GM12878 (cell line): Measurements from ENCODE around the gene ANKRD65. TPM values are rescaled to one million over a fixed set of nuclear protein-coding genes. Genes with fewer than 3 reads are reported as not detected.

Source experiments
- ATAC-seq: fragments of 200-7000 bp; cut with Tn5 transposase; 3 replicates; pipeline ENCODE4 v1.9.1; 2020; ENCODE audit warnings: mild to moderate bottlenecking, moderate library complexity
- BruUV-seq: library from RNA; stranded (reverse); fragments of 400-500 nt; replicated peaks from 2 replicates; lab custom pipeline; 2021; lab: Mats Ljungman, UMichigan
- CTCF ChIA-PET: fragments of 300-600 bp; sonication (Branson Sonifier 250); formaldehyde crosslinking; extraction: SDS; loops from one replicate; lab custom pipeline; 2021; ENCODE audit warnings: inconsistent platforms; lab: Yijun Ruan, JAX
- POLR2A ChIA-PET: fragments of 350-600 bp; formaldehyde crosslinking; extraction: SDS; loops from one replicate; lab custom pipeline; 2021; ENCODE audit warnings: inconsistent platforms; lab: Charles Lee
- RAD21 ChIA-PET: fragments of 300-600 bp; sonication (Branson Sonifier 250); formaldehyde crosslinking; loops from one replicate; lab custom pipeline; 2023; ENCODE audit warnings: antibody characterized with exemption; ENCODE audit not compliant: unreplicated experiment; lab: Charles Lee
- SMC1A ChIA-PET: fragments of 300-600 bp; sonication (Branson Sonifier 250); formaldehyde crosslinking; loops from one replicate; lab custom pipeline; 2023; ENCODE audit not compliant: unreplicated experiment, uncharacterized antibody; lab: Charles Lee
- DNase-seq: peaks from one replicate; pipeline ENCODE4 v3.0.0-alpha.2; 2011; ENCODE audit warnings: low read depth, low spot score
- FAIRE-seq: peaks from 3 replicates; lab custom pipeline; 2011; peaks lifted over from hg19 to GRCh38; lab: Jason Lieb, UNC
- H2AFZ ChIP-seq: 2 replicates; pipeline ENCODE4 v1.6.0; 2011; ENCODE audit warnings: low read depth, low read length, control low read depth; ENCODE audit not compliant: control insufficient read depth
- H3K27ac ChIP-seq: 2 replicates; pipeline ENCODE4 v1.5.1; 2011; ENCODE audit warnings: control low read depth; ENCODE audit not compliant: control insufficient read depth, insufficient read depth
- H3K27me3 ChIP-seq, 2 experiments: replicated peaks in 1 of 2; 2 replicates each; pipeline versions ENCODE4 v1.6.0 to v1.6.1; 2011; ENCODE audit warnings: low read length in 1 of 2; ENCODE audit not compliant: control insufficient read depth in 2 of 2, insufficient read depth in 2 of 2
- H3K36me3 ChIP-seq, 2 experiments: 2 replicates each; pipeline ENCODE4 v1.5.1; 2011; ENCODE audit warnings: low read length in 1 of 2; ENCODE audit not compliant: control insufficient read depth in 2 of 2, insufficient read depth in 2 of 2
- H3K4me1 ChIP-seq: 2 replicates; pipeline ENCODE4 v1.6.1; 2011; ENCODE audit warnings: mild to moderate bottlenecking, low read length, moderate library complexity, mixed read lengths; ENCODE audit not compliant: control insufficient read depth, insufficient read depth
- H3K4me2 ChIP-seq: 2 replicates; pipeline ENCODE4 v1.6.0; 2011; ENCODE audit warnings: control low read depth; ENCODE audit not compliant: control insufficient read depth, insufficient read depth
- H3K4me3 ChIP-seq: fragments of 200-600 bp; sonication (generic); 2 replicates; pipeline ENCODE4 v1.5.1; 2016
- H3K79me2 ChIP-seq: 2 replicates; pipeline ENCODE4 v1.6.0; 2011; ENCODE audit warnings: low read length; ENCODE audit not compliant: control insufficient read depth, insufficient read depth
- H3K9ac ChIP-seq: 2 replicates; pipeline ENCODE4 v1.8.0; 2011; ENCODE audit warnings: low read length, control low read depth, mixed read lengths; ENCODE audit not compliant: control insufficient read depth, insufficient read depth
- H3K9me3 ChIP-seq: replicated peaks from 3 replicates; pipeline ENCODE4 v1.5.1; 2011; ENCODE audit warnings: mild to moderate bottlenecking, low read length; ENCODE audit not compliant: control insufficient read depth, insufficient read depth
- H4K20me1 ChIP-seq: 2 replicates; pipeline ENCODE4 v1.6.0; 2011; ENCODE audit not compliant: control insufficient read depth, insufficient read depth
- ATF7 ChIP-seq: fragments of 450-650 bp; IDR thresholded peaks from 2 replicates; pipeline ENCODE4 v1.6.1; 2016; ENCODE audit warnings: low read depth, mild to moderate bottlenecking
- BCLAF1 ChIP-seq: fragments of 450-650 bp; IDR thresholded peaks from 2 replicates; pipeline ENCODE4 v1.6.1; 2017; ENCODE audit warnings: antibody characterized with exemption, mild to moderate bottlenecking, moderate library complexity
- CBX5 ChIP-seq: sonication (generic); IDR thresholded peaks from 2 replicates; pipeline ENCODE4 v1.6.1; 2016; ENCODE audit warnings: low read depth, moderate library complexity, mild to moderate bottlenecking, inconsistent platforms
- CREB1 ChIP-seq: IDR thresholded peaks from 2 replicates; pipeline ENCODE4 v1.6.1; 2012; ENCODE audit warnings: low read depth, mild to moderate bottlenecking, inconsistent platforms
- EED ChIP-seq: sonication (generic); IDR thresholded peaks from 2 replicates; pipeline ENCODE4 v1.6.1; 2016; ENCODE audit warnings: antibody characterized with exemption, low read depth
- ETV6 ChIP-seq, 2 experiments: fragments of 450-650 bp in 1 of 2; IDR thresholded peaks in 1 of 2; conservative IDR thresholded peaks in 1 of 2; 2 replicates each; pipeline ENCODE4 v1.6.1; 2014; ENCODE audit warnings: antibody characterized with exemption in 1 of 2, borderline replicate concordance in 1 of 2, low read depth in 1 of 2, mild to moderate bottlenecking in 1 of 2, moderate library complexity in 1 of 2
- NFIC ChIP-seq: IDR thresholded peaks from 2 replicates; pipeline ENCODE4 v1.6.1; 2012; ENCODE audit warnings: low read depth, mild to moderate bottlenecking, inconsistent platforms, low read length, moderate library complexity
- POLR2A ChIP-seq: IDR thresholded peaks from 2 replicates; pipeline ENCODE4 v1.6.1; 2011; ENCODE audit warnings: low read depth, mild to moderate bottlenecking, low read length
- RCOR1 ChIP-seq: conservative IDR thresholded peaks from 2 replicates; pipeline ENCODE4 v1.6.1; 2012; ENCODE audit warnings: low read depth, low read length, improper control_type of control experiment
- RUNX3 ChIP-seq: IDR thresholded peaks from 2 replicates; pipeline ENCODE4 v1.6.1; 2012; ENCODE audit warnings: low read length, inconsistent platforms
- SRF ChIP-seq, 2 experiments: IDR thresholded peaks; 2 replicates each; pipeline ENCODE4 v1.6.1; 2011; ENCODE audit warnings: low read depth in 2 of 2, low read length in 2 of 2, mild to moderate bottlenecking in 1 of 2, moderate library complexity in 1 of 2
- TCF3 ChIP-seq: IDR thresholded peaks from 2 replicates; pipeline ENCODE4 v1.6.1; 2012; ENCODE audit warnings: low read depth, mild to moderate bottlenecking, low read length, borderline replicate concordance; ENCODE audit not compliant: insufficient read depth
- ZNF207 ChIP-seq: fragments of 450-650 bp; IDR thresholded peaks from 2 replicates; pipeline ENCODE4 v1.6.1; 2014; ENCODE audit warnings: antibody characterized with exemption, mild to moderate bottlenecking, borderline replicate concordance
- WGBS: methylation state at CpG from one replicate; pipeline ENCODE4 v1.1.6; 2016; ENCODE audit warnings: low lambda C conversion rate; ENCODE audit not compliant: insufficient replicate concordance, insufficient coverage; ENCODE audit errors: missing lambda C conversion rate; 5-methylcytosine and 5-hydroxymethylcytosine counted together
- in situ Hi-C: fragments of 300-500 bp; cut with MboI; formaldehyde crosslinking; loops from 9 replicates; pipeline ENCODE4 v1.14.3; 2018; ENCODE audit warnings: mixed read lengths
- intact Hi-C: fragments of 100-400 bp; cut with micrococcal nuclease; formaldehyde crosslinking; loops from one replicate; pipeline ENCODE4 v1.14.2; 2022; ENCODE audit not compliant: unreplicated experiment
- polyA plus RNA-seq, 11 experiments: library from polyadenylated mRNA; depleted of rRNA in 4 of 11; unstranded in 6 of 11; stranded (reverse) in 5 of 11; fragments of >200 nt; fragmentation: Nextera tagmentation in 4 of 11; fragmentation: Illumina TruSeq in 1 of 11; extraction: Ambion mirVana in 4 of 11; extraction: Trizol in 1 of 11; gene quantifications; 1 replicate in 1 of 11; 2 replicates in 10 of 11; pipeline versions ENCODE4 v1.2.1 to v1.2.3, GENCODE V29; 2011 to 2016; ENCODE audit warnings: inconsistent platforms in 2 of 11, missing spikeins in 2 of 11, low read depth in 1 of 11
- total RNA-seq, 4 experiments: library from RNA; depleted of rRNA in 3 of 4; stranded (reverse); fragments of >200 nt in 3 of 4; fragmentation: Illumina TruSeq in 1 of 4; extraction: Trizol in 1 of 4; gene quantifications; 2 replicates each; pipeline versions ENCODE4 v1.2.1 to v1.2.3, GENCODE V29; 2013 to 2021
- TF ChIP-seq, protein P1 (sequence below): IDR thresholded peaks from 2 replicates; pipeline ENCODE4 v1.6.1; 2011; ENCODE audit warnings: borderline replicate concordance, low read depth, mild to moderate bottlenecking, moderate library complexity, low read length; ENCODE audit not compliant: insufficient read depth, poor library complexity, severe bottlenecking

ANKRD65 gene
- total and polyA plus RNA-seq, 10 of the 15 experiments (the other 5 are each of a cell fraction or from before 2014, with no cell fraction given), result 0.05 to 2.8 (median 0.37) TPM

DNA sequence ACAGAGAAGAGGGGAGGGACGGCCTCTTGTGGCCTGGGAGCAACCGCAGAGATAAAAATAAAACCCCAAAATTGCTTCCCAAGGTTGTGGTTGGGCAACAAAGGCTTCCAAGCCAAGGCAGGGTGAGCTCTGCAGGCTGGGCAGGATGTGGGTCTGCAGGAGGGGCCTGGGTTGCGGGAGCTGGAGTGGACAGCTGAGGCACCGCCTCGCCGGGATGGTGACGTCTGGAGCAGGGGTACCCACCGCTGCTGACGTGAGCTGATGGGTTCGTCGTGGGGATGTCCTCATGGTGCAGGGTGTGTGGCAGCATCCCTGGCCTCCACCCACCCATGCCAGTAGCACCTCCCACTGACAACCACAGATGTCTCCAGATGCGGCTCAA, 49.7 kb downstream of the ANKRD65 start:
- SMC1A ChIA-PET, result interaction anchor here (0.9 to 1.8 kb wide), 7 partner anchors 23 to 386 kb away, joined by 3 to 5 read pairs (median 3); no protein-coding TSS in a partner anchor
- Histone ChIP-seq H3K79me2 (peaks cover 29% of the 10 kb centered on the region), H3K9ac (peak overlapping the region; percentile 22; the same call in 1 of the 2 replicates), H4K20me1 (no peaks in the 10 kb centered on the region), H3K27me3 (no peaks in the 10 kb centered on the region), H3K4me2 (peak overlapping the region; percentile 97), H3K36me3 (peaks cover 0 to 3% of the 10 kb centered on the region in 2 experiments; a peak in 2 of 4 replicates), H3K4me3 (no peak overlapping the region), H3K4me1 (peaks cover 24% of the 10 kb centered on the region), H3K9me3 (peaks cover 3% of the 10 kb centered on the region; the same call in 1 of the 3 replicates), H3K27ac (peak overlapping the region; percentile 42), H2AFZ (no peak overlapping the region)
- WGBS, result 23% methylated on average over 12 of the region's 12 CpGs
- TF ChIP-seq SRF (IDR thresholded peaks at IDR 0.05; ENCODE audit: low read depth in 2 of 2, low read length in 2 of 2) (no peak), ZNF207 (no peak), ETV6 (conservative IDR thresholded peaks at IDR 0.05 in 1 of 2, IDR thresholded peaks at IDR 0.05 in 1 of 2; ENCODE audit: borderline replicate concordance in 1 of 2, low read depth in 1 of 2) (no peak), EED (no peak), RUNX3 (peak; percentile 57), CREB1 (peak; percentile 61; the same call in 1 of the 2 replicates), RCOR1 (no peak), CBX5 (no peak), POLR2A (peak; percentile 21; the same call in 1 of the 2 replicates), BCLAF1 (no peak), NFIC (no peak), ATF7 (no peak), TCF3 (no peak)
- TF ChIP-seq, protein P1, sequence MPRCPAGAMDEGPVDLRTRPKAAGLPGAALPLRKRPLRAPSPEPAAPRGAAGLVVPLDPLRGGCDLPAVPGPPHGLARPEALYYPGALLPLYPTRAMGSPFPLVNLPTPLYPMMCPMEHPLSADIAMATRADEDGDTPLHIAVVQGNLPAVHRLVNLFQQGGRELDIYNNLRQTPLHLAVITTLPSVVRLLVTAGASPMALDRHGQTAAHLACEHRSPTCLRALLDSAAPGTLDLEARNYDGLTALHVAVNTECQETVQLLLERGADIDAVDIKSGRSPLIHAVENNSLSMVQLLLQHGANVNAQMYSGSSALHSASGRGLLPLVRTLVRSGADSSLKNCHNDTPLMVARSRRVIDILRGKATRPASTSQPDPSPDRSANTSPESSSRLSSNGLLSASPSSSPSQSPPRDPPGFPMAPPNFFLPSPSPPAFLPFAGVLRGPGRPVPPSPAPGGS, result no peak
- POLR2A ChIA-PET, result interaction anchor here (1.1 kb wide), 1 partner anchor 67 kb away, joined by 3 read pairs; no protein-coding TSS in a partner anchor
- FAIRE-seq (no peak), DNase-seq (no peak), ATAC-seq (peak; percentile 0; the same call in 2 of the 3 replicates)
- no TSS peak for BruUV-seq
- RAD21 ChIA-PET, result interaction anchor here (1.5 kb wide), 1 partner anchor 133 kb away, joined by 6 read pairs; no protein-coding TSS in a partner anchor
- intact Hi-C loops, result loop anchor here (10.0 kb wide), 1 partner anchor 133 kb away; no protein-coding TSS in a partner anchor
- CTCF ChIA-PET, result interaction anchor here (0.6 to 2.8 kb wide), 20 partner anchors 12 to 387 kb away, joined by 3 to 15 read pairs (median 6); partner anchors contain the start of genes AGRN, CCNL2, DVL1 and MRPL20
- in situ Hi-C loops, result no loop called here
